ENCODE measurements around the gene GALNT10.

GALNT10 gene

GRCh38 chr5:154189256-154189818 lies 1.2 kb upstream of the GALNT10 start:
- H3K36me3 ChIP-seq (ENCODE audit: control insufficient read depth, insufficient read depth, low read length), result no peaks in the 10 kb centered on the region
- H3K4me1 ChIP-seq (ENCODE audit: control insufficient read depth, insufficient read depth, low read length), result peaks cover 11% of the 10 kb centered on the region
- H3K27me3 ChIP-seq (ENCODE audit: control insufficient read depth, insufficient read depth, low read length), result no peaks in the 10 kb centered on the region
- peak overlapping the region; percentile 20 for H3K9ac ChIP-seq (ENCODE audit: low read length)
- peak overlapping the region; percentile 60 for H3K27ac ChIP-seq (ENCODE audit: low read depth, low read length)
- H3K4me3 ChIP-seq (ENCODE audit: low read length), result peak overlapping the region; percentile 88

GRCh38 chr5:154189819-154190594 lies 526 bp upstream of the GALNT10 start:
- H3K9ac ChIP-seq (ENCODE audit: low read length), result peak overlapping the region; percentile 45
- peak overlapping the region; percentile 88 for H3K4me3 ChIP-seq (ENCODE audit: low read length)
- peak overlapping the region; percentile 60 for H3K27ac ChIP-seq (ENCODE audit: low read depth, low read length)
- no peaks in the 10 kb centered on the region for H3K36me3 ChIP-seq (ENCODE audit: control insufficient read depth, insufficient read depth, low read length)
- peaks cover 16% of the 10 kb centered on the region for H3K4me1 ChIP-seq (ENCODE audit: control insufficient read depth, insufficient read depth, low read length)
- no peaks in the 10 kb centered on the region for H3K27me3 ChIP-seq (ENCODE audit: control insufficient read depth, insufficient read depth, low read length)

- no peak overlapping the region for H3K9ac ChIP-seq (ENCODE audit: low read length)
- H3K27ac ChIP-seq (ENCODE audit: low read depth, low read length), result no peak overlapping the region
- peaks cover 16% of the 10 kb centered on the region for H3K4me1 ChIP-seq (ENCODE audit: control insufficient read depth, insufficient read depth, low read length)
- H3K27me3 ChIP-seq (ENCODE audit: control insufficient read depth, insufficient read depth, low read length), result no peaks in the 10 kb centered on the region
- peak overlapping the region; percentile 88 for H3K4me3 ChIP-seq (ENCODE audit: low read length)
- H3K36me3 ChIP-seq (ENCODE audit: control insufficient read depth, insufficient read depth, low read length), result no peaks in the 10 kb centered on the region
Observed at GRCh38 chr5:154191467-154192261, 1.1 kb downstream of the GALNT10 start.

GRCh38 chr5:154193283-154193682 lies 2.8 kb downstream of the GALNT10 start:
- no peak overlapping the region for H3K9ac ChIP-seq (ENCODE audit: low read length)
- H3K36me3 ChIP-seq (ENCODE audit: control insufficient read depth, insufficient read depth, low read length), result no peaks in the 10 kb centered on the region
- H3K4me3 ChIP-seq (ENCODE audit: low read length), result no peak overlapping the region
- peak overlapping the region; percentile 17 for H3K27ac ChIP-seq (ENCODE audit: low read depth, low read length)
- peaks cover 20% of the 10 kb centered on the region for H3K4me1 ChIP-seq (ENCODE audit: control insufficient read depth, insufficient read depth, low read length)
- H3K27me3 ChIP-seq (ENCODE audit: control insufficient read depth, insufficient read depth, low read length), result no peaks in the 10 kb centered on the region

GRCh38 chr5:154193701-154194121 lies 3.2 kb downstream of the GALNT10 start:
- Histone ChIP-seq H3K36me3 (ENCODE audit: control insufficient read depth, insufficient read depth, low read length) (no peaks in the 10 kb centered on the region), H3K27me3 (ENCODE audit: control insufficient read depth, insufficient read depth, low read length) (no peaks in the 10 kb centered on the region), H3K4me1 (ENCODE audit: control insufficient read depth, insufficient read depth, low read length) (peaks cover 20% of the 10 kb centered on the region), H3K9ac (ENCODE audit: low read length) (no peak overlapping the region), H3K4me3 (ENCODE audit: low read length) (no peak overlapping the region), H3K27ac (ENCODE audit: low read depth, low read length) (peak overlapping the region; percentile 17)

GRCh38 chr5:154194345-154195329 lies 4.1 kb downstream of the GALNT10 start:
- Histone ChIP-seq H3K4me1 (ENCODE audit: control insufficient read depth, insufficient read depth, low read length) (peaks cover 20% of the 10 kb centered on the region), H3K9ac (ENCODE audit: low read length) (no peak overlapping the region), H3K27me3 (ENCODE audit: control insufficient read depth, insufficient read depth, low read length) (no peaks in the 10 kb centered on the region), H3K36me3 (ENCODE audit: control insufficient read depth, insufficient read depth, low read length) (no peaks in the 10 kb centered on the region), H3K4me3 (ENCODE audit: low read length) (no peak overlapping the region), H3K27ac (ENCODE audit: low read depth, low read length) (peak overlapping the region; percentile 18)

GRCh38 chr5:154196281-154196680 lies 5.7 kb downstream of the GALNT10 start:
- H3K27ac ChIP-seq (ENCODE audit: low read depth, low read length), result no peak overlapping the region
- no peaks in the 10 kb centered on the region for H3K36me3 ChIP-seq (ENCODE audit: control insufficient read depth, insufficient read depth, low read length)
- H3K9ac ChIP-seq (ENCODE audit: low read length), result no peak overlapping the region
- H3K4me1 ChIP-seq (ENCODE audit: control insufficient read depth, insufficient read depth, low read length), result peaks cover 20% of the 10 kb centered on the region
- no peak overlapping the region for H3K4me3 ChIP-seq (ENCODE audit: low read length)
- no peaks in the 10 kb centered on the region for H3K27me3 ChIP-seq (ENCODE audit: control insufficient read depth, insufficient read depth, low read length)

- H3K36me3 ChIP-seq (ENCODE audit: control insufficient read depth, insufficient read depth, low read length), result no peaks in the 10 kb centered on the region
- no peak overlapping the region for H3K27ac ChIP-seq (ENCODE audit: low read depth, low read length)
- no peaks in the 10 kb centered on the region for H3K27me3 ChIP-seq (ENCODE audit: control insufficient read depth, insufficient read depth, low read length)
- peaks cover 15% of the 10 kb centered on the region for H3K4me1 ChIP-seq (ENCODE audit: control insufficient read depth, insufficient read depth, low read length)
- no peak overlapping the region for H3K9ac ChIP-seq (ENCODE audit: low read length)
- no peak overlapping the region for H3K4me3 ChIP-seq (ENCODE audit: low read length)
Observed at GRCh38 chr5:154196955-154197652, 6.6 kb downstream of the GALNT10 start.

GRCh38 chr5:154197801-154198491 lies 7.4 kb downstream of the GALNT10 start:
- Histone ChIP-seq H3K36me3 (ENCODE audit: control insufficient read depth, insufficient read depth, low read length) (no peaks in the 10 kb centered on the region), H3K27ac (ENCODE audit: low read depth, low read length) (no peak overlapping the region), H3K4me3 (ENCODE audit: low read length) (no peak overlapping the region), H3K4me1 (ENCODE audit: control insufficient read depth, insufficient read depth, low read length) (peaks cover 12% of the 10 kb centered on the region), H3K27me3 (ENCODE audit: control insufficient read depth, insufficient read depth, low read length) (no peaks in the 10 kb centered on the region), H3K9ac (ENCODE audit: low read length) (no peak overlapping the region)

- H3K27ac ChIP-seq (ENCODE audit: low read depth, low read length), result no peak overlapping the region
- no peaks in the 10 kb centered on the region for H3K36me3 ChIP-seq (ENCODE audit: control insufficient read depth, insufficient read depth, low read length)
- H3K27me3 ChIP-seq (ENCODE audit: control insufficient read depth, insufficient read depth, low read length), result no peaks in the 10 kb centered on the region
- peaks cover 12% of the 10 kb centered on the region for H3K4me1 ChIP-seq (ENCODE audit: control insufficient read depth, insufficient read depth, low read length)
- no peak overlapping the region for H3K9ac ChIP-seq (ENCODE audit: low read length)
- no peak overlapping the region for H3K4me3 ChIP-seq (ENCODE audit: low read length)
Observed at GRCh38 chr5:154198611-154199230, 8.2 kb downstream of the GALNT10 start.
